Lower leg skin (tissue), 3 donors: ENCODE data around the gene NFE2L2.
"Not testable (repeated sequence)": the region's sequence is repeated elsewhere in the genome, so short reads cannot be mapped to it uniquely, and the experiment has no call there.

Source experiments
- POLR2A ChIP-seq, 2 donors: fragments of 450-650 bp; IDR thresholded peaks; one replicate each; pipeline ENCODE4 v1.6.1; 2016 to 2017; ENCODE audit warnings: antibody characterized with exemption in 2 of 2, mild to moderate bottlenecking in 1 of 2, moderate library complexity in 1 of 2
- TF ChIP-seq, protein P1 (sequence below), 3 donors: fragments of 450-650 bp; IDR thresholded peaks; one replicate each; pipeline ENCODE4 v1.5.1; 2016; ENCODE audit warnings: antibody characterized with exemption in 3 of 3, mild to moderate bottlenecking in 3 of 3, moderate library complexity in 2 of 3

DNA sequence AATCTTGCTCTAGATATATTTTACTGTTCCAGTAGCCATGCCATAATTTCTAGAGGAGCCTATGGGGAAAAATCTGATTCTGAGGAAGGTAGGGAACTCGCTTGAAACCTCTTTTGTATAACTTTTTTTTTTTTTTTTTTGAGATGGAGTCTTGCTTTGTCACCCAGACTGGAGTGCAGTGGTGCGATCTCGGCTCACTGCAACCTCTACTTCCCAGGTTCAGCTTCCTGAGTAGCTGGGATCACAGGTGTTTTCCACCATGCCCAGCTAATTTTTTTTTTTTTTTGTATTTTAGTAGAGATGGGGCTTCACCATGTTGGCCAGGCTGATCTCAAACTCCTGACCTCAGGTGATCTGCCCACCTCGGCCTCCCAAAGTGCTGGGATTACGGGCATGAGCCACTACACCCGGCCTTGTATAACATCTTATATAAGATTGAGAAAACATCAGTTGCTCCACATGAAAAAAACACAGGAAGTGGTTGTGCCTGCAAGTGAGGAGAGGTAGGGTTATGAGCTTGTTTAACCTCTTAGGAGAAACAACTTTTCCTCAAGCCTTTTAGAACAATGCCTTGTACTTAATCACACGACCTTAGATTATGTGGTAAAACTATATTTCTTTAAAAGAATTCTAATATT is 45.3 kb upstream of the NFE2L2 start:
- TF ChIP-seq, protein P1, sequence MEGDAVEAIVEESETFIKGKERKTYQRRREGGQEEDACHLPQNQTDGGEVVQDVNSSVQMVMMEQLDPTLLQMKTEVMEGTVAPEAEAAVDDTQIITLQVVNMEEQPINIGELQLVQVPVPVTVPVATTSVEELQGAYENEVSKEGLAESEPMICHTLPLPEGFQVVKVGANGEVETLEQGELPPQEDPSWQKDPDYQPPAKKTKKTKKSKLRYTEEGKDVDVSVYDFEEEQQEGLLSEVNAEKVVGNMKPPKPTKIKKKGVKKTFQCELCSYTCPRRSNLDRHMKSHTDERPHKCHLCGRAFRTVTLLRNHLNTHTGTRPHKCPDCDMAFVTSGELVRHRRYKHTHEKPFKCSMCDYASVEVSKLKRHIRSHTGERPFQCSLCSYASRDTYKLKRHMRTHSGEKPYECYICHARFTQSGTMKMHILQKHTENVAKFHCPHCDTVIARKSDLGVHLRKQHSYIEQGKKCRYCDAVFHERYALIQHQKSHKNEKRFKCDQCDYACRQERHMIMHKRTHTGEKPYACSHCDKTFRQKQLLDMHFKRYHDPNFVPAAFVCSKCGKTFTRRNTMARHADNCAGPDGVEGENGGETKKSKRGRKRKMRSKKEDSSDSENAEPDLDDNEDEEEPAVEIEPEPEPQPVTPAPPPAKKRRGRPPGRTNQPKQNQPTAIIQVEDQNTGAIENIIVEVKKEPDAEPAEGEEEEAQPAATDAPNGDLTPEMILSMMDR (IDR thresholded peaks at IDR 0.05): not testable (repeated sequence)
- TF ChIP-seq POLR2A (IDR thresholded peaks at IDR 0.05): not testable (repeated sequence)
